Activated T-cell treated with anti-CD3 and anti-CD28 coated beads for 24 hours (primary cell): ENCODE results near the gene TSPAN32.

Source experiments
- DNase-seq: peaks from one replicate; pipeline ENCODE4 v3.0.0-alpha.2; 2020; ENCODE audit warnings: low read depth

TSPAN32 gene

DNA sequence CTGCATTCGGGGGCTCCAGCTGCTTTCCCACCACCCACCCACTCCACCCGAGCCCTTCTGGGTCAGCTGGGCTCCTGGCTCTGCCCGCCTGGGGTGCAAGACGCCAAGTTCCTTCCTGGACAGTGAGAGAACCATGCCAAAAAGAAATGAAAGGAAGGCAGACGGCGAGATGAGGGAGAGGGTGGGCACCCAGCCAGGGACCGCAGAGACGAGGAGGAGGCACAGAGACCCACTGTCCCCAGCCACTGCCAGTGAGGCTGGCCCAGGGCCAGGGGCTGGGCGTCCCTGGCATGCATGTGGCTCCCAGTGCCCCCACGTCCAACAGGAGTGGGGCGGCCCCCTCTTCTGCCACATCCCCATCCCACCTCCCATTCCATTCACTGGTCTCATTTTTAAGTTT is 64.5 kb downstream of the TSPAN32 start:
- DNase-seq: no peak

DNA sequence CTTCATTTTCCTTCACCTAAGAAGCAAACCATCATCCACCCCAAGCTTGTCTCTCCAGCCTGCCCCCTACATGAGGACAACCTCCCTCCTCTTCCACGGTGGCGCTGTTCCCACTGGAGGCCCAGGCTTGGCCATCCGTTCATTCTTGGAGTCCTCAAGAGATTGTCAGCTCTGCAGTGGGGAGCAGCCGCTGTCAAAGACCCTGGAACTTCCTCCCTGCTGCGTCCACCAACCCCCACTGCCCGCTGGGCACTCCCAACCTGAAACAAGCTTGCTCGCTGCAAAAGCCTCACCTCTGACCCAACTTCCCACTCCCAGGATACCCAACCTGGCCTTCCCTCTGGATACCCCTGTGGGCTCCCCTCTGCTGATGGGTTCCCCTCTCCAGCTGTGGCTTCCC is 64.9 kb downstream of the TSPAN32 start:
- no peak for DNase-seq

DNA sequence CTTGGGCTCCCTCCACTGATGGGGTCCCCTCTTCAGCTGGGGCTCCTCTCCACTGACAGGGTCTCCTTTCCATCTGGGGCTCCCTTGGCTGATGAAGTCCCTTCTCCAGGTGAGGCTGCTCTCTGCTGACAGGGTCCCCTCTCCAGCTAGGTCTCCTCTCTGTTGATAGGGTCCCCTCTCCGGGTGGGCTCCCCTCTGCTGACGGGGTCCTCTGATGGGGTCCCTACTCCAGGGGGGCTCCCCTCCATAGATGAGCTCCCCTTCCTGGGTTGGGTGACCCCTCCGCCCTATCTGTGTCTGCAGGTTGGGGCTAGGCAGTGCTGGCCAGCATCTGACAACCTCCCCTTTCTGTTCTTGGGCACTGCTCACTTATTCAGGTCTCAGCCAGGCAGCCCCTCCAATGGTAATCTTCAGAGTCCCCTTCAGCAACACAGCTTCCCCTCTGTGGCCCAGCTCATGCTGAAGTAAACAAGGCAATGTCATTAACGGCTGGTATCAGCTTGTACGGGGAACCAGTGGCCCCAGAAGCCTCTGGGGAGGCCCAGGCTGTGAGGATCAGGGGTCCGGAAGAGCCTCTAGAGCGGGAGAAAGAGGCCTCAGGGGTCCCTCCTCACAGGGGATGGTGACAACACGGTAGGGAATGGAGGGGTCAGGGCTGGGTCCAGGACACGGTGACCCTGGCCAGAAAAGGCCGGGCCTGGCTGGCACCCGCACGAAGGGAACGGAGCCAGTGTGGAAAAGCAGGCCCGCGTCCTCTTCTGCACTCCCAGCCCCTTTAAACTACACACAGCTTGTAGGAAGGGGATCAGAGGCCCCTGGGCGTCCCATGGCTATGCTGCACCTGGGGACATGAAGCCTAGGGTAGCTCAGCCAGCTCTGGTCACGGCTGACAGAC is 65.7 kb downstream of the TSPAN32 start:
- no peak for DNase-seq
